Caco-2 (cell line): Measurements from ENCODE around the gene RIOK1. TPM values are rescaled to one million over a fixed set of nuclear protein-coding genes. Genes with fewer than 3 reads are reported as not detected.

Experiments used
- BruUV-seq: library from RNA; stranded (reverse); fragments of 400-500 nt; replicated peaks from 2 replicates; lab custom pipeline; 2021; lab: Mats Ljungman, UMichigan
- CTCF ChIA-PET: fragments of 300-600 bp; sonication (Branson Sonifier 250); formaldehyde crosslinking; loops from one replicate; lab custom pipeline; 2022; ENCODE audit warnings: antibody characterized with exemption; lab: Charles Lee
- POLR2A ChIA-PET: fragments of 300-600 bp; sonication (Branson Sonifier 250); formaldehyde crosslinking; loops from one replicate; lab custom pipeline; 2022; ENCODE audit warnings: antibody characterized with exemption; lab: Charles Lee
- DNase-seq, 2 experiments: peaks; one replicate each; pipeline versions ENCODE4 v3.0.0 to v3.0.0-alpha.2; 2020 to 2022
- H3K27me3 ChIP-seq: replicated peaks from 2 replicates; pipeline ENCODE4 v1.6.0; 2011; ENCODE audit warnings: low read length; ENCODE audit not compliant: control insufficient read depth, insufficient read depth
- H3K36me3 ChIP-seq: 2 replicates; pipeline ENCODE4 v1.5.1; 2011; ENCODE audit warnings: low read length; ENCODE audit not compliant: control insufficient read depth, insufficient read depth
- H3K4me1 ChIP-seq: fragments of 250-450 bp; sonication (Bioruptor Pico); 2 replicates; pipeline ENCODE4 v1.5.1; 2020; ENCODE audit warnings: mild to moderate bottlenecking
- H3K4me3 ChIP-seq: 2 replicates; pipeline ENCODE4 v1.5.1; 2011; ENCODE audit warnings: low read depth, mild to moderate bottlenecking, control low read depth, low read length
- H3K9me3 ChIP-seq: fragments of 250-450 bp; sonication (Bioruptor Pico); 2 replicates; pipeline ENCODE4 v1.5.1; 2020; ENCODE audit warnings: mild to moderate bottlenecking, moderate library complexity
- H3K27ac Mint-ChIP-seq: one replicate; pipeline ENCODE4 v1.8.0; 2022; ENCODE audit warnings: mixed read lengths; ENCODE audit not compliant: unreplicated experiment
- H3K27me3 Mint-ChIP-seq: one replicate; pipeline ENCODE4 v1.8.0; 2022; ENCODE audit warnings: mixed read lengths; ENCODE audit not compliant: insufficient read depth, unreplicated experiment
- H3K36me3 Mint-ChIP-seq: one replicate; pipeline ENCODE4 v1.8.0; 2022; ENCODE audit warnings: mild to moderate bottlenecking, mixed read lengths; ENCODE audit not compliant: insufficient read depth, unreplicated experiment
- H3K4me1 Mint-ChIP-seq: one replicate; pipeline ENCODE4 v1.8.0; 2022; ENCODE audit warnings: low read depth, mixed read lengths; ENCODE audit not compliant: unreplicated experiment
- H3K4me3 Mint-ChIP-seq: one replicate; pipeline ENCODE4 v1.8.0; 2022; ENCODE audit warnings: mild to moderate bottlenecking, moderate library complexity, mixed read lengths; ENCODE audit not compliant: unreplicated experiment
- H3K9me3 Mint-ChIP-seq: one replicate; pipeline ENCODE4 v1.8.0; 2022; ENCODE audit warnings: mixed read lengths; ENCODE audit not compliant: unreplicated experiment
- CTCF ChIP-seq, 2 experiments: fragments of 200-600 bp in 1 of 2; IDR thresholded peaks; 1 replicate in 1 of 2; 2 replicates in 1 of 2; pipeline versions ENCODE4 v1.5.1 to v1.8.0; 2011 to 2022; ENCODE audit warnings: antibody characterized with exemption in 1 of 2, control low read depth in 1 of 2, inconsistent platforms in 1 of 2, low read depth in 1 of 2, low read length in 1 of 2, mild to moderate bottlenecking in 1 of 2, moderate library complexity in 1 of 2; ENCODE audit not compliant: insufficient read depth in 1 of 2, severe bottlenecking in 1 of 2, unreplicated experiment in 1 of 2
- intact Hi-C: fragments of 100-400 bp; cut with micrococcal nuclease; formaldehyde crosslinking; loops from one replicate; pipeline ENCODE4 v1.10.0; 2022; ENCODE audit not compliant: unreplicated experiment
- total RNA-seq: library from RNA; stranded (reverse); gene quantifications from 2 replicates; pipeline ENCODE4 v1.2.3, GENCODE V29; 2022

RIOK1 gene
- total RNA-seq, 1 experiment from 2014 or later: 36.1 TPM

DNA sequence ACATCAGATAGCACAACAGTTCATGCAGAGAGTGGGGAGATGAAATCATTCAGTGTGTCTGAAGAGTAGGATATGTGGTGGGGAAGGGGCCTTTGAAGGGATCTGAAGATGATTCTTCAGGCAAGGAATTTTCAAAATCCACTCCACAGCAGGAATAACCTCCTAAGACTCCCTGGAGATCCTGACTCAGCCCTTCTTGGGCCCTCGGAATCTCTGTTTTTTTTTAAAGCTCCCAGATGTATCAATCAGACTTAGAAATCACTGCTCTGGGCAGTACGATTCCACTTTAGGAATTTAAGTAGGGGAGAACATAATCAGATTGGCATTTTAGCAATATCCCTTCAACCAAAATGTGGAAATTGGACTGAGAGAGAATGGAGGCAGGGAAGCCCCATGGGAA lies 55.5 kb downstream of the RIOK1 start:
- H3K27me3 ChIP-seq: no peaks in the 10 kb centered on the region
- no peaks in the 10 kb centered on the region for H3K9me3 Mint-ChIP-seq
- no peak overlapping the region for H3K4me3 Mint-ChIP-seq
- DNase-seq: no peak
- intact Hi-C loops: no loop called here
- TF ChIP-seq CTCF (IDR thresholded peaks at IDR 0.05; ENCODE audit: insufficient read depth in 1 of 2, low read depth in 1 of 2, low read length in 1 of 2, severe bottlenecking in 1 of 2, unreplicated experiment in 1 of 2): no peak
- no peaks in the 10 kb centered on the region for H3K36me3 ChIP-seq
- H3K4me3 ChIP-seq: no peak overlapping the region
- H3K27ac Mint-ChIP-seq: no peak overlapping the region
- H3K4me1 Mint-ChIP-seq: peaks cover 21% of the 10 kb centered on the region
- BruUV-seq: no TSS peak
- H3K36me3 Mint-ChIP-seq: no peaks in the 10 kb centered on the region
- POLR2A ChIA-PET: no interaction called here
- CTCF ChIA-PET: no interaction called here
- H3K9me3 ChIP-seq: no peaks in the 10 kb centered on the region
- H3K27me3 Mint-ChIP-seq: no peaks in the 10 kb centered on the region
- 0 out of 2 replicates have a peak, but pooled peaks cover 8% of the 10 kb centered on the region for H3K4me1 ChIP-seq

DNA sequence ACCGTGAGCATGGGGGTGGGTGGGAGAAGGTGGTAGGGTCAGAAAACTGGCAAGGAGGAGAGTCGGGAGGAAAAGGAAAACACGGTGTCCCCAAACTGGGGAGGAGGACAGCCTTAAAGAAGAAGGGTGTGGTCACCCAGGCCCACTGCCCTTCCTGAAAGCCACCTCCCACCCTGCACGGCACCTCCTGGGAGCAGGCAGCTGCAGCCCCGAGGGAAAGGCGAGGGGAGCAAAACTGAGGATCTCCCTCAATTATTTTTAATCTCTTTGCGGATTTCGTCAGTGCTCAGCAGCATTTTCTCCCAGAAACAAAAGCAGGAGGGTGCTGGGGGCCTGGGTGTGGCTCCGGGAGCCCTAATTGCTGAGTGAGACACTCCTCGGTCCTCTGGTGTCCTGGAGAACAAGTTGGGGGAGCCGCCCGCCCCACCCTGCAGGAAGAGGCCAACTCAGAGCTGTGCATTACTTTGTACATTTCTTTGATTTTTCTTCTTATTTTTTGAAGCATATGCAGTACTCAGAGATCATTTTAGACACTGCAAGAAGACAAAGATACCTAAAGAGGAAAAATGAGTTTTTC lies 56.4 kb downstream of the RIOK1 start:
- Histone ChIP-seq H3K36me3 (no peaks in the 10 kb centered on the region), H3K27me3 (no peaks in the 10 kb centered on the region), H3K4me1 (0 out of 2 replicates have a peak, but pooled peaks cover 8% of the 10 kb centered on the region), H3K4me3 (no peak overlapping the region), H3K9me3 (no peaks in the 10 kb centered on the region)
- no peak overlapping the region for H3K4me3 Mint-ChIP-seq
- ChIA-PET POLR2A (no interaction called here), CTCF (no interaction called here)
- H3K4me1 Mint-ChIP-seq: peaks cover 16% of the 10 kb centered on the region
- no peaks in the 10 kb centered on the region for H3K27me3 Mint-ChIP-seq
- BruUV-seq: no TSS peak
- no peaks in the 10 kb centered on the region for H3K9me3 Mint-ChIP-seq
- H3K36me3 Mint-ChIP-seq: no peaks in the 10 kb centered on the region
- intact Hi-C loops: no loop called here
- no peak for DNase-seq
- H3K27ac Mint-ChIP-seq: no peak overlapping the region
- no peak for TF ChIP-seq CTCF (IDR thresholded peaks at IDR 0.05; ENCODE audit: insufficient read depth in 1 of 2, low read depth in 1 of 2, low read length in 1 of 2, severe bottlenecking in 1 of 2, unreplicated experiment in 1 of 2)

DNA sequence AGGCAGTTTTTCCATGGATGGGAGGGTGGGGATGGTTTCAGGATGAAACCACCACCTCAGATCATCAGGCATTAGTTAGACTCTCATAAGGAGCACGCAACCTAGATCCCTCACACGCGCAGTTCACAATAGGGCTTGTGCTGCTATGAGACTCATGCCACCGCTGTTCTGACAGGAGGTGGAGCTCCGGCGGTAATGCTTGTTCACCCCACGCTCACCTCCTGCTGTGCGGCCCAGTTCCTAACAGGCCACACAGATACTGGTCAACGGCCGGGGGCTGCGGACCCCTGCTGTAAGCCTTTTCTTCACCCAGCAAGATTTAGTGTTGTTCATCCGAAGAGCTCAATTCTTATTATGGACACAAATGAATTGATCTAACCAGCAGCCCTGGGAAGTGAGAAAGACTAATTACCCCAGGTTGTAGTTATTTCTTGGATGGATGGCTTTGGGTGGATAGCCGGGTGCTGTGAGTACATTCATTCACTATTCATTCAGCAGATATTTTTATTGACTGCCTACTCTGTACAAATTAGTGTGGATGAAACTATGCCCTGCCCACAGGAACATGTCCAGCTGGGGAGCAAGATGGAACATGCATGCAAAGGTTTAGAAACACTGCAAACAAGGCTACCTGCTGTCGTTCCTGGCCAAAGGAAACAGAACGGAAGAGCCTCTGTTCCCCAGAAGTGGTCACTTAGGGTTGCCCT lies 57.2 kb downstream of the RIOK1 start:
- intact Hi-C loops: no loop called here
- no TSS peak for BruUV-seq
- no peaks in the 10 kb centered on the region for H3K27me3 ChIP-seq
- H3K36me3 ChIP-seq: no peaks in the 10 kb centered on the region
- peak overlapping the region; percentile 53 for H3K27ac Mint-ChIP-seq
- H3K4me3 ChIP-seq: no peak overlapping the region
- DNase-seq: no peak
- peaks cover 15% of the 10 kb centered on the region for H3K4me1 Mint-ChIP-seq
- TF ChIP-seq CTCF (IDR thresholded peaks at IDR 0.05; ENCODE audit: insufficient read depth in 1 of 2, low read depth in 1 of 2, low read length in 1 of 2, severe bottlenecking in 1 of 2, unreplicated experiment in 1 of 2): no peak
- no peaks in the 10 kb centered on the region for H3K9me3 Mint-ChIP-seq
- H3K4me3 Mint-ChIP-seq: no peak overlapping the region
- CTCF ChIA-PET: no interaction called here
- no peaks in the 10 kb centered on the region for H3K36me3 Mint-ChIP-seq
- H3K9me3 ChIP-seq: no peaks in the 10 kb centered on the region
- POLR2A ChIA-PET: no interaction called here
- H3K4me1 ChIP-seq: 0 out of 2 replicates have a peak, but pooled peaks cover 8% of the 10 kb centered on the region
- H3K27me3 Mint-ChIP-seq: no peaks in the 10 kb centered on the region
